ENCODE measurements around the gene TMEM209. TPM values are rescaled to one million over a fixed set of nuclear protein-coding genes. Genes with fewer than 3 reads are reported as not detected.
"Not testable (repeated sequence)": the region's sequence is repeated elsewhere in the genome, so short reads cannot be mapped to it uniquely, and the experiment has no call there.

The TMEM209 gene
- total RNA-seq, 1 donor: 12.4 TPM

GRCh38 chr7:130131964-130132875, 73.0 kb downstream of the TMEM209 start:
- DNase-seq (ENCODE audit: low read depth in 2 of 3, low spot score in 2 of 3): no peak

- DNase-seq (ENCODE audit: low read depth in 2 of 3, low spot score in 2 of 3): no peak
These were observed 73.9 kb downstream of the TMEM209 start for GRCh38 chr7:130131191-130131834.

GRCh38 chr7:130129011-130129411, 76.2 kb downstream of the TMEM209 start:
- no peak for DNase-seq (ENCODE audit: low read depth in 2 of 3, low spot score in 2 of 3)

- no peak for DNase-seq (ENCODE audit: low read depth in 2 of 3, low spot score in 2 of 3)
These were observed 77.3 kb downstream of the TMEM209 start for GRCh38 chr7:130127821-130128317.

- no peak for DNase-seq (ENCODE audit: low read depth in 2 of 3, low spot score in 2 of 3)
These were observed 77.8 kb downstream of the TMEM209 start for GRCh38 chr7:130127404-130127803.

- not testable (repeated sequence) for DNase-seq (ENCODE audit: low read depth in 2 of 3, low spot score in 2 of 3)
These were observed 78.4 kb downstream of the TMEM209 start for GRCh38 chr7:130126840-130127239.

GRCh38 chr7:130124711-130125110, 80.5 kb downstream of the TMEM209 start:
- DNase-seq (ENCODE audit: low read depth in 2 of 3, low spot score in 2 of 3): no peak

GRCh38 chr7:130123501-130123900, 81.7 kb downstream of the TMEM209 start:
- DNase-seq (ENCODE audit: low read depth in 2 of 3, low spot score in 2 of 3): no peak

GRCh38 chr7:130118801-130119200, 86.4 kb downstream of the TMEM209 start:
- no peak for DNase-seq (ENCODE audit: low read depth in 2 of 3, low spot score in 2 of 3)

GRCh38 chr7:130118294-130118693, 86.9 kb downstream of the TMEM209 start:
- no peak for DNase-seq (ENCODE audit: low read depth in 2 of 3, low spot score in 2 of 3)

GRCh38 chr7:130114776-130115175, 90.4 kb downstream of the TMEM209 start:
- no peak for DNase-seq (ENCODE audit: low read depth in 2 of 3, low spot score in 2 of 3)

Other genes starting within 250 kb of the TMEM209 start
- 15.3 TPM for gene ZC3HC1, start 154.0 kb downstream of the TMEM209 start, total RNA-seq
- gene KLHDC10, start 134.9 kb downstream of the TMEM209 start, total RNA-seq: 17.2 TPM
- gene SSMEM1, start 2.5 kb upstream of the TMEM209 start, total RNA-seq: not detected
- under 0.01 TPM for gene CPA2, start 61.5 kb upstream of the TMEM209 start, total RNA-seq
- not detected for gene CPA4, start 87.8 kb upstream of the TMEM209 start, total RNA-seq
- gene CPA5, start 139.4 kb upstream of the TMEM209 start, total RNA-seq: not detected
- not detected for gene CPA1, start 175.1 kb upstream of the TMEM209 start, total RNA-seq
- 7.0 TPM for gene CEP41, start 235.6 kb upstream of the TMEM209 start, total RNA-seq